HK-2 (cell line): ENCODE data around the gene PTRH1.

Source experiments
- DNase-seq: peaks from one replicate; pipeline ENCODE4 v3.0.0-alpha.2; 2018; ENCODE audit not compliant: unreplicated experiment

Gene PTRH1

DNA sequence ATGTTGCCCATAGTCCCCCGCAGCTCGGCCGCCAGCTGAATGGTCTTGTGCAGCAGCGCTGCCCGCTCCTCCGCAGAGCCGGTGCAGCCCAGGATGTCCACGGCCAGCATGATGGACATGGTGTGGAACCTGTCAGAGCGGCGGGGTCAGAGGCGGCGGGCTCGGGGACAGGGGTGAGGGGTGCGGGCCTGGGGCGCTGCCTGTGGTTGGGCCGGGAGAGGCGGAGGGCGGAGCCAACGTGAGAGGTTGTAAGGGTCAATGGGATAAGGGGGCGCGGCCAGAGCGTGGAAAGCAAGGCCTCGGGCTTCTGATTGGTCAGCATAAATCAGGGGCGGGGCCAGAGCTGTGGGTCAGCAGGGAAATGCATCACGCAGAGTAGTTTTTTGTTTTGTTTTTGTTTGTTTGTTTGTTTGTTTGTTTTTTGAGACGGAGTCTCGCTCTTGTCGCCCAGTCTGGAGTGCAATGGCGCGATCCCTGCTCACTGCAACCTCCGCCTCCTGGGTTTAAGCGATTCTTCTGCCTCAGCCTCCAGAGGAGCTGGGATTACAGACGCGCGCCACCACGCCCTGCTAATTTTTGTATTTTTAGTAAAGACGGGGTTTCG lies 26.5 kb upstream of the PTRH1 start:
- no peak for DNase-seq

DNA sequence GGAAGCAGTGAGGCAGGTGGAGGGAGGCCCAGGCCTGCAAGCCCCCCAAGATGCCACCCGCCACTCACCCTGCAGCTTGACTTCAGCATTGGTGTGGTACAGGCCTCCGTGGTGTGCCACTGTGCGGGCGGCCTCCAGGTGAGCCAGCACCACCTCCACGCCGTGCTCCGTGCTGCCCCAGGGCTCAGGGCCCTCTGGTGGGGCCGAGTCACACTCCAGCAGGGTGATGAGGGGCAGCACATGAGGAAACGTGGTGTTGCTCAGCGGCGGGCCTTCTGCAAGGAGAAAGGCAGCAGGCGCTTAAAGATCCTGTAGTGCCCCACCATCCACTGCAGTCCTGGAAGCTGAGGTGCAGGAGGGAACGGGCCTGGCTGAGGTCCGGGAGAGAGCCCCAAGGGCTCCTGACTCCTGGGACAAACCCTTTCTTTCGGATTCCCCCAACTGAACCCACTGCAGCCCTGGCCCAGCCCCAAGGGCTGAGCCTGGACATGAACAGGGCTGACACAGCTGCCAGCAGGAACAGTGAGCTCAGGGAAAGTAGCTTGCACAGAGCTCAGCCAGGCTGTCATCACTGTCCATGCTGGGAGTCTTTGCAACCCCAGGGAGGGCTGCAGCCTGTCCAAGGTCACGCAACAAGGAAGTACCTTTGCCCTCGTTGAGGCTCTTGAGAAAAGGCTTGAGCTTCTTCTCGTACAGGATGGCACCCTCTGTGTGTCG lies 24.3 kb upstream of the PTRH1 start:
- DNase-seq, result no peak

- DNase-seq, result no peak
These were observed 23.2 kb upstream of the PTRH1 start for GRCh38 chr9:127738666-127739065.

GRCh38 chr9:127735530-127736185 lies 20.2 kb upstream of the PTRH1 start:
- no peak for DNase-seq

- DNase-seq, result peak; percentile 97
These were observed 19.5 kb upstream of the PTRH1 start, which contains the start of gene TOR2A for GRCh38 chr9:127734747-127735529. Gene TOR2A, minus strand, starts transcription at chr9:127735294. Its CDS starts 24 bp downstream, at chr9:127735270.

- DNase-seq, result no peak
These were observed 18.8 kb upstream of the PTRH1 start for GRCh38 chr9:127734247-127734746.

DNA sequence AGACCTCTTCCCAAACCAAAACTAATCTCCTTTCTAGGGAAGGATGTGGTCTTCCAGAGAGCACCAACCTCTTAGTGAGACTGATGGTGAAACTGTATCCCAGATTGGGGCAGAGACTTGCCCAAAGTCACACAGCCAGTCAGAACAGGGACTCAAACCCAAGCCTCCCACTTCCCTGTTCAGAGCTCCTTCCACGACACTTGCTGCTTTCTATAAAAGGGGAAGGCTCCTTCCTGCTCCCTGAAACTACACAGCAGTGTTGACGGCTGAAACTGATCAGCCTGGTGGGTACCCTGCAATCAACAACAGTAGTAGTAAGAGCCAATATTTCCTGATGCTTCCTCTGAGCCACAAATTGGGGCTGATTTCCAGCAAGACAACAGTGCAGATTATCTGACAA lies 18.2 kb upstream of the PTRH1 start:
- no peak for DNase-seq

GRCh38 chr9:127732444-127732843 lies 17.0 kb upstream of the PTRH1 start:
- no peak for DNase-seq

- DNase-seq, result no peak
These were observed 16.5 kb upstream of the PTRH1 start for GRCh38 chr9:127731938-127732337.

- no peak for DNase-seq
These were observed 15.4 kb upstream of the PTRH1 start for GRCh38 chr9:127730799-127731410.

- DNase-seq, result no peak
These were observed 14.8 kb upstream of the PTRH1 start for GRCh38 chr9:127730262-127730661.

GRCh38 chr9:127729522-127730256 lies 14.2 kb upstream of the PTRH1 start:
- DNase-seq, result no peak

GRCh38 chr9:127728808-127729207 lies 13.3 kb upstream of the PTRH1 start:
- DNase-seq, result no peak

DNA sequence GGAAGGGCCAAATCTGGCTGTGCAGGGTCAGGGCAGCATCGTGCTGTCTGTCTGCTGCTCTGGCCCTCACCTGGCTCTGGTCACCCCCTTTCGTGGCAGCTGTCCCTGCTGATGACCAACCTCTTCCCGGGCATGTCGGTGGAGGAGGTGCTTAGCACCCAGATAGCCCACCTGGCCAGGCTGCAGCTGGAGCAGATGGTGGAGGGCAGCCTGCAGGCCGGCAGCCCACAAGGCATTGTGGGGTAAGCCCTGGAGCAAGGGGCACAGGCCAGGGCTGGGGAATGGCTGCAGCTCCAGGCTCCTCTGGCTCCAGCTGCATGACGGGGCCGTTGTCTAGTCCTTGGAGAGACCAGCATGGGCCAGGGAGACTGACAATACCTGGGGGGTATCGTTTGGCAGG lies 11.4 kb upstream of the PTRH1 start:
- no peak for DNase-seq

DNA sequence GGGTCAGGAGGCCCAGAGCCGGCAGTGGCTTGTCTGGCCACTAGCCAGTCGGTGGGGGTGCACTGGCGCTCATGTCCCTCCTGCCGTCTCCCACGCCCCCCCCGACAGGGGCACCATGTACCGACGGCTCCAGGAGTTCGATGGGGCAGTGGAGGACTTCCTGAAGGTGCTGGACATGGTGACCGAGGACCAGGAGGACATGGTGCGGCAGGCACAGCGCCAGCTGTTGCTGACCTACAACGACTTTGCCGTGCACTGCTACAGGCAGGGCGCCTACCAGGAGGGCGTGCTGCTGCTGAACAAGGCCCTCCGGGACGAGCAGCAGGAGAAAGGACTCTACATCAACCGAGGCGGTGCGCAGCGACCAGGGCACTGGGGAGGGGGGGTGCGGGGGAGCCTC lies 8.5 kb upstream of the PTRH1 start:
- no peak for DNase-seq

GRCh38 chr9:127723444-127723843 lies 8.0 kb upstream of the PTRH1 start:
- DNase-seq, result no peak

DNA sequence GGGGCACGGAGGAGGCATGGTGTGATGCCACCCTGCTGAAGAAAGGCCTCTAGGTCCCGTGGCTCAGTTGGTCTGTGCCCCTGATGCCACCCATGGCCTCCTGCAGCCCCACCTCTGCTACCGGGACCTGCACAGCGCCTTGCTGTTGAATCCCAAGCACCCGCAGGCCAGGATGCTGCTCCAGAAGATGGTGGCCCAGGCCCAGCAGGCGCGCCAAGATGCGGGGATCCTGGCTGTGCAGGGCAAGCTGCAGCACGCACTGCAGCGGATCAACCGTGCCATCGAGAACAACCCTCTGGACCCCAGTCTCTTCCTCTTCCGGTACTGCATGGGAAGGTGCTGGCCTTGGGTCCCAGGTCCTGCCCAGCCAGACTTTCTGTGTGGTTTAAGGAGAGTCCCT lies 7.5 kb upstream of the PTRH1 start:
- DNase-seq, result no peak

DNA sequence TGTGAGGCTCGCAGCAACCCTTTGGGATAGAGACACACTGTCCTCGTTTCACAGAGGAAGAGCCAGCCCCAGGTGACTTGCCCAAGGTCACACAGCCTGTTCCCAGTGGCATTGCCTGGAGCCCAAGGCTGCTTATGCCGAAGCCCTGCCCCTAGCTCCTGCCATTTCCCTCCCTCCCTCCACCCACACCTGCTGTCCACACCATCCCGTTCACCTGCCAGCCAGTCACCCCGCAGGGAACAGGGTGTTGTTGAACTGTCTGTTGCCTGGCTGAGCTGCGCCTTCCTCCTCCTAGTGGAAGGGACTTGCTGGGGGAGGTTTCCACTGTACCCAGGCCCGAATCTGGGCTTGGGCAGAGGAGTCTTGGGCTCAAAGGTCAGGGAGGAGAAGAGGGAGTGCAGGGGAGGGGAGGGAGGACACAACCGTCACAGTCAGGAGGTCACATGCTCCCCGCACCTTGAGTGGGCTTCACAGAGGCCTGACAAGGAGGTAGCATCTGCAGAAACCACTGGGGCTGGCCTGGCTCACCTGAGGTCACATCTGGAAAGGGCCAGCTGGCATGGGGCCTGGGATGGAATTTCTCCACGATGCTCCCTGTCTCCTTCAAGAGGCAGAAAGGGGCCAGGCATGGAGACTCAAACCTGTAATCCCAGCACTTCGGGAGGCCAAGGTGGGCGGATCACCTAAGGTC lies 6.7 kb upstream of the PTRH1 start:
- no peak for DNase-seq

DNA sequence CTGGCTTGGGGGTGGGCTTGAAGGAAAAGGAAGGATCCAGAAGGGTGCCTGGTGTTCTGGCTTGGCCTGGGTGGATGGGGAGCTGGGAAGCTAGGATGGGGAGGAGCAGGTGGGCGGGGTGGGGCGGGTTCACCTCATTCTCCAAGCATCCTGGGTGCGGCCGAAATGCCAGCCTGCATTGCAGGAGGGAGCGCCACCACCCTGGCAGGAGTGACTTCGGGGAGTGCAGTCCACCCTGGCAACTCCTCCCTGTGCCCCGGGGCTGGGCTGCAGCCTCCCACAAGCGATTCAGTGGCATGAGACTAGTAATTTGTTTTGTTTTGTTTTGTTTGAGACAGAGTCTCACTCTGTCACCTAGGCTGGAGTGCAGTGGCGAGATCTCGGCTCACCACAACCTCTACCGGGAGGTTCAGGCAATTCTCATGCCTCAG lies 5.9 kb upstream of the PTRH1 start:
- no peak for DNase-seq

- DNase-seq, result no peak
These were observed 5.4 kb upstream of the PTRH1 start for GRCh38 chr9:127720865-127721227.
